Measurements from ENCODE around the gene SLC22A12.
"Not testable (repeated sequence)": the region's sequence is repeated elsewhere in the genome, so short reads cannot be mapped to it uniquely, and the experiment has no call there.

Gene SLC22A12

GRCh38 chr11:64590763-64591221, at the start of gene SLC22A12:
TSS of gene SLC22A12 (plus strand) at chr11:64591220. CDS start at chr11:64591557, 337 bp downstream.
- no peak for DNase-seq

DNA sequence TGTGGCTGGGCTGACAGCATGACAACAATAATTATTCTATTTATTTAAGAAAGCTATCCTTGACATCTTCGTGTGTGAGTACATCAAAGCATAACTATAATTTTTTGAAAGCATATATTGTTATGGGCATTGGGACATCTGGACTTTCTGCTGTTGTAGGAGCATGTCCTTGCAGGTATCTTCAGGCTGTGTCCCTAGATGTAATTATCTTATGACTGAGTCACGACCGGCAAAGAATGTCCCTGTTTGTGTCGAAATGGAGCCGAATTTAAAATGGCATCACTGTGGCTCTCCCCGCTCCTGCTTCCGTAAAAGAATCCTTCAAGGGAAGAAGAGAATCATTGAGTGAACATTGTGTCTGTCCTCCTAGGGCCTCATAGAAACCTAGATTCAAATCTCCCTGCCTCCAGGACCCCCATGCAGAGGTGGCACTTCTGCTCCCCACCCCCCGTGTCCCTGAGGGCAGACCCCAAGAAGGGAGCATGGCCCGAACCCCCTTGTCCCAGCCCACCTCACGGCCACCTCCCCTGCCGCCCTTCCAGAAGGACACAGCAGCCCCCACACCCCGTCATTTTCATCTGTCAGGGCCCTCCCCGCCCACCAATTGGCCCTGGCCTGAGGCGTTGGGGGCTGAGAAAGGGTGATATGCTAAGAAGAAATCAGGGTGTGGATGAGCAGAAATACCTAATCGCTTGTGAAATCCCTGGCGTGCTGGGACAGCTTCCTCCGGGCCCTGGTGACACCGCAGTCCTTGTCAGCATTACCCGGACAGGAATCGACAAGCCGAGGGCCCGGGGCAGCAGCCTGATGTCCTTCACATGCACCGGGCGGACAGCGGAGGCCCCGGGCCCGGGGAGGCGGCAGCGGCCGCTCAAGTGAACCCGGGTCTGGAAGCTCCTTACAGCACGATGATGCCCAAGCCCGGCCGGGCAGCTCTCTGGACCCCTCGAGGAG, 48.6 kb upstream of the SLC22A12 start:
- DNase-seq: peak; percentile 28

DNA sequence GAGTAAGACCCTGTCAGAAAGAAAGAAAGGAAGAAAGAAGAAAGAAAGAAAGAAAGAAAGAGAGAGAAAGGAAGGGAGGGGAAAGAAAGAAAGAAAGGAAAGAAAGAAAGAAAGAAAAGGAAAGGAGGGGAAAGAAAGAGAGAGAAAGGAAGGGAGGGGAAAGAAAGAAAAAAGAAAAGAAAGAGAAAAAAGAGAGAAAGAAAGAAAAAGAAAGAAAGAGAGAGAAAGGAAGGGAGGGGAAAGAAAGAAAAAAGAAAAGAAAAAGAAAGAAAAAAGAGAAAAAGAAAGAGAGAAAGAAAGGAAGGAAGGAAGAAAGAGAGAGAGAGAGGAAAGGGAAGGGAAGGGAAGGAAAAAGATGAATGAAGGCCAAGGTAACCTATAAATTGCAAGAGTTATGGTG, 47.2 kb upstream of the SLC22A12 start:
- DNase-seq: no peak

DNA sequence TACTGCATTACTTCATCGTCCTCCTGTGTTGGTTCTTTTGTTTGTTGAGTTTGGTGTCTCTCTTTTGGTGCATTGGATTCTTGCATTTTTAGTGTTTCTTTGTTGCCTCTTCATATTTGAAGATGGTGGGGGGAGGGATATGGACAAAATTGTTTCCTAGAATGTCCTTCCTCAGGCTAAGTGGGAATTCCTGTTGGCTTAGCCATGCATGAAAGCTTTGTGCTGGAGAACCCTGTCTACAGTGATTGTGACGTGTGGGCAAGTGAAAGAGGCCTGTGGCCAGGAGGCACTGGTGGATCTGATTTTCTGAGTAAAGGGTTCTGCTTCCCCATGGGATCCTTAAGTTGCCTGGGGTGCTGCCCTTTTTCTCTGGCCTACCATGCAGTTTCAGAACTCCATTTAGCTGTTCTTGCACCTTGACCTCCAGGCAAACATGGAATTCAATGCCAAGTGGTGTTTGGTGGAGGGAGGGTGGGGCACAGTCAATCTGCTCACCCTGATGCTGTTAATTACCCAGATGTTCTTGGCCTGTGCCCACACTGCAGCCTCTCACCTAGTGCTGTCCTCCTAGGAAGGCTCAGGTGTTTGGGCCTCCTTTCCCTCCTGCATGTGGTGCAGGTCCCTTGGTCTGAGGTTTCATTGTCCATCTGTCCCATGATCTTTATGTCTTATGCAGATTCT, 46.3 kb upstream of the SLC22A12 start:
- DNase-seq: no peak

DNA sequence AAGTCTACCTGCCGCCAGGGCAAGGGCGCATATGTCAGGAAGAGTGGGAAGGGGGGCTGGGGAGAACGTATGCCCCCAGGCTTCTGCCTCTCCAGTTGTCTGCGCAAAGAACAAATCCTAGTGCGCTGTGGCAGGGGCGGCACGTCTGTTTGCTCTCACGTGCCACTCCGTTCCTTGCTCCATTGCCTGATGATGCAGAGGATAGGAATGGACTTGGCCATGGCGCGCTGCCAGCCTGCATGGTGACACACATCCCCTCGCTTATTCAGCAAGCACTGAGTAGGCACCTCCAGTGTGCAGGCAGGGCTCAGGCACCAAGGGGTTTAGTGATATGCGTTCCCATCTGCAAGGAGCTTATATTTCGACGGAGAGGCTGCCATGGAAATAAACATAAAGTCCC, 45.4 kb upstream of the SLC22A12 start:
- no peak for DNase-seq

DNA sequence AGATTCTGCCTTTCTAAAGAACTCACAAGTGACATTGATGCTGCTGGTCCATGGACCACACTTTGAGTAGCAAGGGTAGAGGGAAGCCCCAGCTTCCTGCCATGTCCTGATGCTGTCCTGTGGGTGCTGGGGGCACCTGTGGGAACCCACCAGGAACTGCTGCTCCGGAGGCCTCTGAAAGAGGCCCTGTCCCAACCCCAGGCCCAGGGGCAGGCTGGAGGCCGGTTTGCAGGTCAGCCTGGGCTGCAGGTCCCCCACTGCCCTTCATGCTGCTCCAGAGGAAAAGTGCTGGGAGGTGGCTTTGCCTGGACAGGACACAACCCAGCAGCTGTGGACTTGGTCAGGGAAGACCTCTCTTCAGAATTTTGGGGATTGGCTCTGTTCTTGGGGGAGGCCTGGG, 44.8 kb upstream of the SLC22A12 start:
- no peak for DNase-seq

DNA sequence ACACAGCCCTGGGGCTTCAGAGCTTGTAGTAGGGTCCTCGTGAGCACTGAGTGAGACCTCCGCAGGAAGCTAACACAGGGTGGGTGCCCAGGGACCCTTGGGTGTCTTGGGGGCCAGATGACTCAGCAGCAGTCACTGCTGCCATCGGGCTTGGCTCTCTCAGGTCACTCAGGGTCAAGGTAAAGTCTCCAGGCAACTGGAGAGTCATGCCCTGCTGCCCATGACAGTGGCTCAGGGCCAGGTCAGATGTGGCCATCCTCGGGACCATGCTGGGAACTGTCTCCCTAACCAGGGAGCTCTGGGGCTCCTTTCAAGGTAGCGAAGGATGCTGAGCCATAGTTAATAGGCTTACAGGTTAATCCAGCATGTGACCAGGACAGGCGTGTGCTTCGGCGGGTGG, 44.4 kb upstream of the SLC22A12 start:
- DNase-seq: no peak

DNA sequence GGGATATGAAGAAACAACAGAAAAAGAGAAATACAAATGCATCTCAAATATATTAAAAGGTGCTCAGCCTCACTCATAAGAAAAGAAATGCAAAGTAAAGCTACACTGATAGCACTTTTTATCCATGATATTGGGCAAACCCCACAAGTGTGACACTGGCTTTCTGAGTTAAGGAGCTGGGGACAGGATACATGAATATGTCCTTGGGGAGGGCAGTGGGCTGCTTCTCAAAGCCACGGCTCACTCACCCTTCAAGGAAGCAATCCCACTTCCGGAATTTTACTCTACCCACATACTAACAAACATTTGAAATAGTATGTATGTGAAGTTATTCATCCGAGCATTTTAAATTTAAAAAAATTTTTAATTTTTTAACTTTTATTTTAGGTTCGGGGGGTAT, 41.1 kb upstream of the SLC22A12 start:
- DNase-seq: no peak

DNA sequence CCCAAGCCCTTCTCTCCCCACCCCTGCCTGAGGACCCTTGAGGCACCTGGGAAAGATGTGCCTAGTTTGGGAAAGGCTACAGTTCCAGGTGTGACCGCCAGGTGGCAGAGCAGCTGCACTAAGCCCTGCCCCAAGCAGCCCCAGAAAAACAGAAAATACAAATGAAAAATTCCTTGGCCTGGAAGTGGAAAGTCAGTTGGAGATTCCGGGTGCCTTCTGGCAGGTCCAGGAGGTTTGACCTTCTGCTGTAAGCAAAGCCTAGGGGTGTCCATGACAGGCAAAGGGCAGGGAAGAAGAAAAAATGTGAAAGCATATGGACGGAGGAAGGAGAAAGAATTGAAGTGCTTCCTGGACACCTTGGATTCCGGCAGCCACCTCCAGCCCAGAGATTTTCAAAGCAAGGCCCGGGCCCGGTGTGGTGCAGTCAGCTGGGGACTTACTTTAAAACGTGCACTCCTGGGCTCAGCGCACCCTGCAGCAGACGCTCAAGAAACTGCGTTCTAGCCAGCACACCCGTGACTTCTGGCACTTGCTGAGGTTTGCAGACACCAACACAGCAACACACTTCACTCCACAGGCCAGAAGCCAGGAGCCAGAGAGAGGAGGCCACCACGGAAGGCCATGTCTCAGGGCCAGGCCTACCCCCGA, 37.3 kb upstream of the SLC22A12 start:
- peak; percentile 84 for DNase-seq

- no peak for DNase-seq
Measured at GRCh38 chr11:64556044-64556720, 34.8 kb upstream of the SLC22A12 start.

- no peak for DNase-seq
Measured at GRCh38 chr11:64556721-64557250, 34.2 kb upstream of the SLC22A12 start.

- DNase-seq: no peak
Measured at GRCh38 chr11:64558065-64558745, 32.8 kb upstream of the SLC22A12 start.

- no peak for DNase-seq
Measured at GRCh38 chr11:64558869-64559268, 32.2 kb upstream of the SLC22A12 start.

- no peak for DNase-seq
Measured at GRCh38 chr11:64559351-64560138, 31.5 kb upstream of the SLC22A12 start.

- DNase-seq: no peak
Measured at GRCh38 chr11:64560139-64560771, 30.8 kb upstream of the SLC22A12 start.

- DNase-seq: no peak
Measured at GRCh38 chr11:64560941-64561340, 30.1 kb upstream of the SLC22A12 start.

DNA sequence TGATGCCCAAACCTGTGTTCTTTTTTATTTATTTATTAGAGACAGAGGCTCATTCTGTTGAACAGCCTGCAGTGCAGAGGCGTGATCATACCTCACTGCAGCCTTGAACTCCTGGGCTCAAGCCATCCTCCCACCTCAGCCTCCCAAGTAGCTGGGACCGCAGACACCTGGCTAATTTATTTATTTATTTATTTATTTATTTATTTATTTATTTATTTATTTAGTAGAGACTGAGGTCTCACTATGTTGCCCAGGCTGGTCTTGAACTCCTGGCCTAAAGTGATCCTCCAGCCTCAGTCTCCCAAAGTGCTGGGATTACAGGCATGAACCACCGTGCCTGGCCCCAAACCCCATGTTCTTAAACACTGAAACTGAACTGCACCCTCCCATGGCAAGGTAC, 29.6 kb upstream of the SLC22A12 start:
- DNase-seq: not testable (repeated sequence)

- no peak for DNase-seq
Measured at GRCh38 chr11:64561984-64562722, 28.9 kb upstream of the SLC22A12 start.

DNA sequence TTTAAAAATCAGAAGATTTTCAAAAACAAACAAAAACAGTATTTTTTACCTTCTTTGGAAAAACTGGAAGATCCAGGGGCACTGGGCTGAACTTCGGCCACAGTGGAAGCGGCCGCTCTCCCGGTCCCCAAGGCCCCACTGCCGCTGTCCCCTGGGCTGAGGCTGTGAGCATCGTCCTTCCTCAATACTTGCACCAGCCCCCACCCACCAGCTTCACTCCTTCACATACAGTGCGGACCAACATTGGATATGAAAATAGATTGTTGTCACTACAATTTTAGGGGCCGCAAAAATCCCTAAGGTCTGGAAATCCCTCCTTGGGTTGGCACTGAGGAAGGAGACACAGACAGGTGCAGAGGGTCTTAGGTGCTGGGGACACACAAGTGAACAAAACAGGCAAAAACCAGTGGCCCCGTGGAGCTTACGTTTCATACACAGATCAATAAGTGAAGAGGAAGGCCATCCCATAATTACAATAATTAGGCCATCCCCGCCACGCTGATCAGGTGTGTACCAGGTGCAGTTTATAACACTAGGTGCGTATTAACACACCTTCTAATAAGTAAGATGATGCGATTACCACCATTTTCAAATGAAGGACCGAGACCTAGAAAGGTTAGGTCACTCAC, 28.2 kb upstream of the SLC22A12 start:
- DNase-seq: no peak

Data from eye (tissue), 1 donor.